Neural progenitor cell (in vitro differentiated cells): ENCODE measurements around the gene IRF2BP2. TPM values are rescaled to one million over a fixed set of nuclear protein-coding genes. Genes with fewer than 3 reads are reported as not detected.

ENCODE experiments used
- DNase-seq: peaks from one replicate; pipeline ENCODE4 v3.0.0-alpha.2; 2016; ENCODE audit warnings: low spot score
- H2AFZ ChIP-seq: fragments of 200-600 bp; sonication (generic); replicated peaks from 2 replicates; pipeline ENCODE4 v1.6.1; 2016; ENCODE audit warnings: antibody characterized with exemption
- H3F3A ChIP-seq: fragments of 200-600 bp; sonication (generic); 2 replicates; pipeline ENCODE4 v1.6.1; 2016; ENCODE audit warnings: antibody characterized with exemption, low read depth
- H3K27ac ChIP-seq: fragments of 200-600 bp; sonication (generic); 2 replicates; pipeline ENCODE4 v1.5.1; 2016; ENCODE audit warnings: mild to moderate bottlenecking
- H3K27me3 ChIP-seq: fragments of 200-600 bp; sonication (generic); 2 replicates; pipeline ENCODE4 v1.6.1; 2016; ENCODE audit warnings: mild to moderate bottlenecking, moderate library complexity
- H3K36me3 ChIP-seq: fragments of 200-600 bp; sonication (generic); 2 replicates; pipeline ENCODE4 v1.5.1; 2016
- H3K4me1 ChIP-seq: fragments of 200-600 bp; sonication (generic); 2 replicates; pipeline ENCODE4 v1.6.1; 2016; ENCODE audit warnings: mixed run types
- H3K4me2 ChIP-seq: fragments of 200-600 bp; sonication (generic); 2 replicates; pipeline ENCODE4 v1.6.1; 2016
- H3K4me3 ChIP-seq: fragments of 200-600 bp; sonication (generic); 2 replicates; pipeline ENCODE4 v1.5.1; 2016
- H3K79me2 ChIP-seq: fragments of 200-600 bp; sonication (generic); 2 replicates; pipeline ENCODE4 v1.6.1; 2016; ENCODE audit warnings: low read depth
- H3K9ac ChIP-seq: fragments of 200-600 bp; sonication (generic); 2 replicates; pipeline ENCODE4 v1.6.1; 2016
- H3K9me3 ChIP-seq: fragments of 200-600 bp; sonication (generic); 2 replicates; pipeline ENCODE4 v1.5.1; 2016; ENCODE audit warnings: low read depth
- H4K20me1 ChIP-seq: fragments of 200-600 bp; sonication (generic); 2 replicates; pipeline ENCODE4 v1.6.1; 2016; ENCODE audit warnings: low read depth
- H3K27ac Mint-ChIP-seq: 3 replicates; pipeline ENCODE4 v1.8.0; 2021; ENCODE audit warnings: mixed read lengths
- H3K27me3 Mint-ChIP-seq: 2 replicates; pipeline ENCODE4 v1.8.0; 2022; ENCODE audit warnings: low read depth, mild to moderate bottlenecking, inconsistent platforms, moderate library complexity, mixed read lengths; ENCODE audit not compliant: insufficient read depth
- H3K36me3 Mint-ChIP-seq: 3 replicates; pipeline ENCODE4 v1.8.0; 2021; ENCODE audit warnings: mixed read lengths
- H3K4me1 Mint-ChIP-seq: 3 replicates; pipeline ENCODE4 v1.8.0; 2021; ENCODE audit warnings: mixed read lengths
- H3K4me3 Mint-ChIP-seq: 3 replicates; pipeline ENCODE4 v1.8.0; 2021; ENCODE audit warnings: mild to moderate bottlenecking, moderate library complexity, mixed read lengths
- H3K9me3 Mint-ChIP-seq: 3 replicates; pipeline ENCODE4 v1.8.0; 2020; ENCODE audit warnings: mixed read lengths
- CTCF ChIP-seq: fragments of 200-600 bp; sonication (generic); IDR thresholded peaks from 2 replicates; pipeline ENCODE4 v1.5.1; 2017; ENCODE audit warnings: antibody characterized with exemption, mild to moderate bottlenecking
- EZH2 ChIP-seq: fragments of 200-600 bp; sonication (generic); IDR thresholded peaks from 2 replicates; pipeline ENCODE4 v1.6.1; 2017; ENCODE audit warnings: antibody characterized with exemption, mild to moderate bottlenecking, moderate library complexity
- EZH2phosphoT487 ChIP-seq: fragments of 200-600 bp; sonication (generic); IDR thresholded peaks from 2 replicates; pipeline ENCODE4 v1.6.1; 2017; ENCODE audit warnings: antibody characterized with exemption
- total RNA-seq: library from RNA; depleted of rRNA; stranded (reverse); fragments of >200 nt; gene quantifications from 2 replicates; pipeline ENCODE4 v1.2.3, GENCODE V29; 2015; ENCODE audit warnings: low replicate concordance

The IRF2BP2 gene
- total RNA-seq, 1 donor from 2014 or later, result 22.9 TPM

GRCh38 chr1:234619794-234620247 lies 9.8 kb upstream of the IRF2BP2 start:
- Histone ChIP-seq H3K4me3 (no peak overlapping the region), H3K79me2 (no peaks in the 10 kb centered on the region), H3K27me3 (no peaks in the 10 kb centered on the region), H3K4me1 (peaks cover 22% of the 10 kb centered on the region), H3K4me2 (no peak overlapping the region), H3K9ac (no peak overlapping the region), H2AFZ (no peak overlapping the region), H3K9me3 (no peaks in the 10 kb centered on the region), H4K20me1 (no peaks in the 10 kb centered on the region), H3K36me3 (no peaks in the 10 kb centered on the region), H3K27ac (no peak overlapping the region), H3F3A (no peaks in the 10 kb centered on the region)
- peak overlapping the region; percentile 11 for H3K27ac Mint-ChIP-seq
- no peak for DNase-seq
- H3K4me3 Mint-ChIP-seq, result no peak overlapping the region
- TF ChIP-seq EZH2phosphoT487, result no peak
- TF ChIP-seq CTCF, result no peak
- TF ChIP-seq EZH2, result no peak
- peaks cover 7% of the 10 kb centered on the region for H3K27me3 Mint-ChIP-seq
- H3K4me1 Mint-ChIP-seq, result peaks cover 31% of the 10 kb centered on the region
- H3K9me3 Mint-ChIP-seq, result no peaks in the 10 kb centered on the region
- no peaks in the 10 kb centered on the region for H3K36me3 Mint-ChIP-seq

- Histone ChIP-seq H3F3A (no peaks in the 10 kb centered on the region), H3K9ac (no peak overlapping the region), H3K27me3 (no peaks in the 10 kb centered on the region), H3K36me3 (no peaks in the 10 kb centered on the region), H3K9me3 (no peaks in the 10 kb centered on the region), H4K20me1 (no peaks in the 10 kb centered on the region), H3K4me3 (no peak overlapping the region), H3K4me1 (peaks cover 22% of the 10 kb centered on the region), H3K27ac (peak overlapping the region; percentile 69), H3K79me2 (no peaks in the 10 kb centered on the region), H3K4me2 (peak overlapping the region; percentile 5), H2AFZ (peak overlapping the region; percentile 6)
- no peak overlapping the region for H3K4me3 Mint-ChIP-seq
- no peak for DNase-seq
- H3K27me3 Mint-ChIP-seq, result peaks cover 6% of the 10 kb centered on the region
- H3K36me3 Mint-ChIP-seq, result no peaks in the 10 kb centered on the region
- no peaks in the 10 kb centered on the region for H3K9me3 Mint-ChIP-seq
- no peak for TF ChIP-seq EZH2
- no peak for TF ChIP-seq EZH2phosphoT487
- no peak for TF ChIP-seq CTCF
- H3K27ac Mint-ChIP-seq, result peak overlapping the region; percentile 43
- peaks cover 35% of the 10 kb centered on the region for H3K4me1 Mint-ChIP-seq
Observed at GRCh38 chr1:234619071-234619480, 9.1 kb upstream of the IRF2BP2 start.

DNA sequence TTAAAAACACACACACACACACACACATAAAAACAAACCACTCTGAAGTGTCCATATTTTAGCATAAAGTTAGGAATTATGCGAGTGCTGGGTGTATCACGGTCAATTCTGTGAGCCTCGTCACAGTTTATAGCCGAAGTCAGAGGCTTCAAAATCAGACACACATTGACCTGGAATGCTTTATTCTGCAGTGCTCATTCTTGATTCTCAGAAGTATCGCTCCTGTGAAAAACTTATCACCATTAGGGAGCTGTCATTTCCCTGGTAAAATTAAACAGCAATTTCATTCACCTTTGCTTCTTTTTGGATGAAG lies 8.7 kb upstream of the IRF2BP2 start:
- no peak overlapping the region for H3K4me3 Mint-ChIP-seq

More for the DNA sequence above, 8.7 kb upstream of the IRF2BP2 start:
- Histone ChIP-seq H3K36me3 (no peaks in the 10 kb centered on the region), H3K79me2 (no peaks in the 10 kb centered on the region), H3K27me3 (no peaks in the 10 kb centered on the region), H3K9me3 (no peaks in the 10 kb centered on the region), H3K4me3 (no peak overlapping the region), H3F3A (no peaks in the 10 kb centered on the region), H2AFZ (peak overlapping the region; percentile 6), H3K9ac (no peak overlapping the region), H3K27ac (peak overlapping the region; percentile 69), H3K4me2 (peak overlapping the region; percentile 5), H3K4me1 (peaks cover 22% of the 10 kb centered on the region), H4K20me1 (no peaks in the 10 kb centered on the region)
- Mint-ChIP-seq H3K4me1 (peaks cover 39% of the 10 kb centered on the region), H3K27ac (peak overlapping the region; percentile 43), H3K9me3 (no peaks in the 10 kb centered on the region), H3K27me3 (peaks cover 6% of the 10 kb centered on the region), H3K36me3 (no peaks in the 10 kb centered on the region)
- TF ChIP-seq EZH2 (no peak), EZH2phosphoT487 (no peak), CTCF (no peak)
- DNase-seq, result no peak
